ENCODE measurements around the gene C1orf159. TPM values are rescaled to one million over a fixed set of nuclear protein-coding genes. Genes with fewer than 3 reads are reported as not detected.

The C1orf159 gene
- total and polyA plus RNA-seq, 2 experiments from 2014 or later, result 9.6 to 21.5 TPM

GRCh38 chr1:1100296-1100695, 15.6 kb downstream of the C1orf159 start:
- Histone ChIP-seq H4K20me1 (replicated peaks; ENCODE audit: insufficient read depth) (no peaks in the 10 kb centered on the region; the same call in 1 of the 2 replicates), H3K27ac (ENCODE audit: low read depth) (no peak overlapping the region), H3K27me3 (ENCODE audit: insufficient read depth) (peaks cover 14% of the 10 kb centered on the region; the same call in 1 of the 2 replicates), H2AFZ (no peak overlapping the region), H3K79me2 (replicated peaks; ENCODE audit: insufficient read depth) (no peaks in the 10 kb centered on the region), H3K4me2 (no peak overlapping the region), H3K4me1 (ENCODE audit: insufficient read depth) (no peaks in the 10 kb centered on the region), H3K4me3 (no peak overlapping the region), H3K9me2 (ENCODE audit: insufficient read depth) (no peaks in the 10 kb centered on the region), H3K36me3 (ENCODE audit: insufficient read depth) (no peaks in the 10 kb centered on the region), H3F3A (replicated peaks; ENCODE audit: low read depth) (no peaks in the 10 kb centered on the region)
- no peak for DNase-seq (ENCODE audit: low spot score)
- Mint-ChIP-seq H3K4me1 (no peaks in the 10 kb centered on the region), H3K27me3 (ENCODE audit: insufficient read depth, low read depth, poor library complexity) (peaks cover 7% of the 10 kb centered on the region), H3K27ac (no peak overlapping the region), H3K9me3 (peaks cover 36% of the 10 kb centered on the region), H3K4me3 (no peak overlapping the region), H3K36me3 (ENCODE audit: low read depth) (peaks cover 27% of the 10 kb centered on the region; the same call in 2 of the 3 replicates)
- ATAC-seq, result no peak
- TF ChIP-seq, protein P1, sequence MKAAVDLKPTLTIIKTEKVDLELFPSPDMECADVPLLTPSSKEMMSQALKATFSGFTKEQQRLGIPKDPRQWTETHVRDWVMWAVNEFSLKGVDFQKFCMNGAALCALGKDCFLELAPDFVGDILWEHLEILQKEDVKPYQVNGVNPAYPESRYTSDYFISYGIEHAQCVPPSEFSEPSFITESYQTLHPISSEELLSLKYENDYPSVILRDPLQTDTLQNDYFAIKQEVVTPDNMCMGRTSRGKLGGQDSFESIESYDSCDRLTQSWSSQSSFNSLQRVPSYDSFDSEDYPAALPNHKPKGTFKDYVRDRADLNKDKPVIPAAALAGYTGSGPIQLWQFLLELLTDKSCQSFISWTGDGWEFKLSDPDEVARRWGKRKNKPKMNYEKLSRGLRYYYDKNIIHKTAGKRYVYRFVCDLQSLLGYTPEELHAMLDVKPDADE (IDR thresholded peaks at IDR 0.05), result no peak
- TF ChIP-seq CTCF (conservative IDR thresholded peaks at IDR 0.05; ENCODE audit: low read depth in 2 of 2), result no peak
- TF ChIP-seq CREB1 (CRISPR knock-in tag; IDR thresholded peaks at IDR 0.05; ENCODE audit: low read depth), result no peak
- TF ChIP-seq POLR2AphosphoS5 (IDR thresholded peaks at IDR 0.05; ENCODE audit: low read depth), result 0 out of 2 replicates have a peak, but pooled peaks have one; percentile 25

DNA sequence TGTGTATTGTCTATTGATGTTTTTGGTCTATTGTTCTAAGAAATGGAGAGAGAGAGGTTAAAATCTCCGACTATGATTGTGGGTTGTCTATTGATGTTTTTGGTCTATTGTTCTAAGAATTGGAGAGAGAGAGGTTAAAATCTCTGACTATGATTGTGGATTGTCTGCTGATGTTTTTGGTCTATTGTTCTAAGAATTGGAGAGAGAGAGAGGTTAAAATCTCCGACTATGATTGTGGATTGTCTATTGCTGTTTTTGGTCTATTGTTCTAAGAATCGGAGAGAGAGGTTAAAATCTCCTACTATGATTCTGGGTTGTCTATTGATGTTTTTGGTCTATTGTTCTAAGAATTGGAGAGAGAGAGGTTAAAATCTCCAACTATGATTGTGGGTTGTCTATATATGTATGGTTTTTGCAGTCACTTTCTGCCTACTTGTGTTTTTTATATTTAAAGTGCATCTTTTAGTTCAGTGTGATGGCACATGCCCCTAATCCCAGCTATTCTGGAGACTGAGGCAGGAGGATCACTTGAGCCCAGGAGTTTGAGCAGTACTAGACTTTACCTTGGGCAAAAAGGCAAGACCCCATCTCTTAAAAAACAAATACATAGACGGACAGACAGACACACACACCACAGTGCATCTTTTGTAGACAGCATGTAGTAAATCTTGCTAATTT, 16.2 kb downstream of the C1orf159 start:
- H3K4me1 Mint-ChIP-seq, result no peaks in the 10 kb centered on the region
- H2AFZ ChIP-seq, result no peak overlapping the region
- H3K4me3 ChIP-seq, result no peak overlapping the region
- H3K27ac Mint-ChIP-seq, result no peak overlapping the region
- no peaks in the 10 kb centered on the region for H3F3A ChIP-seq (replicated peaks; ENCODE audit: low read depth)
- no peak overlapping the region for H3K4me2 ChIP-seq
- H3K9me3 Mint-ChIP-seq, result peaks cover 35% of the 10 kb centered on the region
- H4K20me1 ChIP-seq (replicated peaks; ENCODE audit: insufficient read depth), result no peaks in the 10 kb centered on the region; the same call in 1 of the 2 replicates
- H3K36me3 ChIP-seq (ENCODE audit: insufficient read depth), result no peaks in the 10 kb centered on the region
- H3K4me3 Mint-ChIP-seq, result no peak overlapping the region
- peaks cover 7% of the 10 kb centered on the region for H3K27me3 Mint-ChIP-seq (ENCODE audit: insufficient read depth, low read depth, poor library complexity)
- H3K79me2 ChIP-seq (replicated peaks; ENCODE audit: insufficient read depth), result no peaks in the 10 kb centered on the region
- no peaks in the 10 kb centered on the region for H3K9me2 ChIP-seq (ENCODE audit: insufficient read depth)
- H3K27ac ChIP-seq (ENCODE audit: low read depth), result no peak overlapping the region
- DNase-seq (ENCODE audit: low spot score) (no peak), ATAC-seq (no peak)
- no peaks in the 10 kb centered on the region for H3K4me1 ChIP-seq (ENCODE audit: insufficient read depth)
- H3K27me3 ChIP-seq (ENCODE audit: insufficient read depth), result peaks cover 14% of the 10 kb centered on the region; the same call in 1 of the 2 replicates
- peaks cover 23% of the 10 kb centered on the region; the same call in 2 of the 3 replicates for H3K36me3 Mint-ChIP-seq (ENCODE audit: low read depth)
- TF ChIP-seq STAT1 (IDR thresholded peaks at IDR 0.05; ENCODE audit: unreplicated experiment) (no peak), ZNF331 (CRISPR knock-in tag; IDR thresholded peaks at IDR 0.05; ENCODE audit: low read depth) (no peak), EZH2 (IDR thresholded peaks at IDR 0.05; ENCODE audit: low read depth, unreplicated experiment) (no peak), EZH2phosphoT487 (IDR thresholded peaks at IDR 0.05; ENCODE audit: unreplicated experiment) (no peak), JUNB (IDR thresholded peaks at IDR 0.05; ENCODE audit: unreplicated experiment) (no peak)
- TF ChIP-seq, protein P1 (IDR thresholded peaks at IDR 0.05), result no peak
- TF ChIP-seq, protein P2, sequence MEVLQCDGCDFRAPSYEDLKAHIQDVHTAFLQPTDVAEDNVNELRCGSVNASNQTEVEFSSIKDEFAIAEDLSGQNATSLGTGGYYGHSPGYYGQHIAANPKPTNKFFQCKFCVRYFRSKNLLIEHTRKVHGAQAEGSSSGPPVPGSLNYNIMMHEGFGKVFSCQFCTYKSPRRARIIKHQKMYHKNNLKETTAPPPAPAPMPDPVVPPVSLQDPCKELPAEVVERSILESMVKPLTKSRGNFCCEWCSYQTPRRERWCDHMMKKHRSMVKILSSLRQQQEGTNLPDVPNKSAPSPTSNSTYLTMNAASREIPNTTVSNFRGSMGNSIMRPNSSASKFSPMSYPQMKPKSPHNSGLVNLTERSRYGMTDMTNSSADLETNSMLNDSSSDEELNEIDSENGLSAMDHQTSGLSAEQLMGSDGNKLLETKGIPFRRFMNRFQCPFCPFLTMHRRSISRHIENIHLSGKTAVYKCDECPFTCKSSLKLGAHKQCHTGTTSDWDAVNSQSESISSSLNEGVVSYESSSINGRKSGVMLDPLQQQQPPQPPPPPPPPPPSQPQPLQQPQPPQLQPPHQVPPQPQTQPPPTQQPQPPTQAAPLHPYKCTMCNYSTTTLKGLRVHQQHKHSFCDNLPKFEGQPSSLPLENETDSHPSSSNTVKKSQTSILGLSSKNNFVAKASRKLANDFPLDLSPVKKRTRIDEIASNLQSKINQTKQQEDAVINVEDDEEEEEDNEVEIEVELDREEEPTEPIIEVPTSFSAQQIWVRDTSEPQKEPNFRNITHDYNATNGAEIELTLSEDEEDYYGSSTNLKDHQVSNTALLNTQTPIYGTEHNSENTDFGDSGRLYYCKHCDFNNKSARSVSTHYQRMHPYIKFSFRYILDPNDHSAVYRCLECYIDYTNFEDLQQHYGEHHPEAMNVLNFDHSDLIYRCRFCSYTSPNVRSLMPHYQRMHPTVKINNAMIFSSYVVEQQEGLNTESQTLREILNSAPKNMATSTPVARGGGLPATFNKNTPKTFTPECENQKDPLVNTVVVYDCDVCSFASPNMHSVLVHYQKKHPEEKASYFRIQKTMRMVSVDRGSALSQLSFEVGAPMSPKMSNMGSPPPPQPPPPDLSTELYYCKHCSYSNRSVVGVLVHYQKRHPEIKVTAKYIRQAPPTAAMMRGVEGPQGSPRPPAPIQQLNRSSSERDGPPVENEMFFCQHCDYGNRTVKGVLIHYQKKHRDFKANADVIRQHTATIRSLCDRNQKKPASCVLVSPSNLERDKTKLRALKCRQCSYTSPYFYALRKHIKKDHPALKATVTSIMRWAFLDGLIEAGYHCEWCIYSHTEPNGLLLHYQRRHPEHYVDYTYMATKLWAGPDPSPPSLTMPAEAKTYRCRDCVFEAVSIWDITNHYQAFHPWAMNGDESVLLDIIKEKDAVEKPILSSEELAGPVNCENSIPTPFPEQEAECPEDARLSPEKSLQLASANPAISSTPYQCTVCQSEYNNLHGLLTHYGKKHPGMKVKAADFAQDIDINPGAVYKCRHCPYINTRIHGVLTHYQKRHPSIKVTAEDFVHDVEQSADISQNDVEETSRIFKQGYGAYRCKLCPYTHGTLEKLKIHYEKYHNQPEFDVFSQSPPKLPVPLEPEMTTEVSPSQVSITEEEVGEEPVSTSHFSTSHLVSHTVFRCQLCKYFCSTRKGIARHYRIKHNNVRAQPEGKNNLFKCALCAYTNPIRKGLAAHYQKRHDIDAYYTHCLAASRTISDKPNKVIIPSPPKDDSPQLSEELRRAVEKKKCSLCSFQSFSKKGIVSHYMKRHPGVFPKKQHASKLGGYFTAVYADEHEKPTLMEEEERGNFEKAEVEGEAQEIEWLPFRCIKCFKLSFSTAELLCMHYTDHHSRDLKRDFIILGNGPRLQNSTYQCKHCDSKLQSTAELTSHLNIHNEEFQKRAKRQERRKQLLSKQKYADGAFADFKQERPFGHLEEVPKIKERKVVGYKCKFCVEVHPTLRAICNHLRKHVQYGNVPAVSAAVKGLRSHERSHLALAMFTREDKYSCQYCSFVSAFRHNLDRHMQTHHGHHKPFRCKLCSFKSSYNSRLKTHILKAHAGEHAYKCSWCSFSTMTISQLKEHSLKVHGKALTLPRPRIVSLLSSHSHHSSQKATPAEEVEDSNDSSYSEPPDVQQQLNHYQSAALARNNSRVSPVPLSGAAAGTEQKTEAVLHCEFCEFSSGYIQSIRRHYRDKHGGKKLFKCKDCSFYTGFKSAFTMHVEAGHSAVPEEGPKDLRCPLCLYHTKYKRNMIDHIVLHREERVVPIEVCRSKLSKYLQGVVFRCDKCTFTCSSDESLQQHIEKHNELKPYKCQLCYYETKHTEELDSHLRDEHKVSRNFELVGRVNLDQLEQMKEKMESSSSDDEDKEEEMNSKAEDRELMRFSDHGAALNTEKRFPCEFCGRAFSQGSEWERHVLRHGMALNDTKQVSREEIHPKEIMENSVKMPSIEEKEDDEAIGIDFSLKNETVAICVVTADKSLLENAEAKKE (CRISPR knock-in tag; IDR thresholded peaks at IDR 0.05), result no peak
